Duodenal mucosa (tissue), 2 donors: ENCODE measurements around the gene MYO5B.

Source experiments
- H3K27ac ChIP-seq: one replicate; pipeline ENCODE4 v1.7.0; 2013; ENCODE audit warnings: low read depth, low read length
- H3K27me3 ChIP-seq, 2 donors: one replicate each; pipeline ENCODE4 v1.7.0; 2013; ENCODE audit warnings: low read length in 2 of 2, control low read depth in 1 of 2; ENCODE audit not compliant: insufficient read depth in 2 of 2, control insufficient read depth in 1 of 2
- H3K36me3 ChIP-seq, 2 donors: one replicate each; pipeline ENCODE4 v1.7.0; 2013; ENCODE audit warnings: low read length in 2 of 2, control low read depth in 1 of 2; ENCODE audit not compliant: insufficient read depth in 2 of 2, control insufficient read depth in 1 of 2
- H3K4me1 ChIP-seq, 2 donors: one replicate each; pipeline ENCODE4 v1.7.0; 2013; ENCODE audit warnings: low read length in 2 of 2, control low read depth in 1 of 2; ENCODE audit not compliant: insufficient read depth in 2 of 2, control insufficient read depth in 1 of 2
- H3K4me3 ChIP-seq, 2 donors: one replicate each; pipeline ENCODE4 v1.7.0; 2013; ENCODE audit warnings: low read length in 2 of 2, low read depth in 1 of 2
- H3K9ac ChIP-seq, 2 donors: one replicate each; pipeline ENCODE4 v1.7.0; 2013; ENCODE audit warnings: low read length in 2 of 2, low read depth in 1 of 2
- H3K9me3 ChIP-seq, 2 donors: one replicate each; pipeline ENCODE4 v1.7.0; 2013; ENCODE audit warnings: low read length in 2 of 2, control low read depth in 1 of 2; ENCODE audit not compliant: control insufficient read depth in 1 of 2

The MYO5B gene

GRCh38 chr18:49972535-49972934 is 222.4 kb downstream of the MYO5B start:
- no peak overlapping the region for H3K4me3 ChIP-seq
- H3K27me3 ChIP-seq = no peaks in the 10 kb centered on the region
- H3K9ac ChIP-seq = no peak overlapping the region
- H3K27ac ChIP-seq = no peak overlapping the region
- H3K36me3 ChIP-seq = peaks cover 11 to 36% of the 10 kb centered on the region in 2 donors
- peaks cover 5 to 11% of the 10 kb centered on the region in 2 donors for H3K4me1 ChIP-seq
- no peaks in the 10 kb centered on the region for H3K9me3 ChIP-seq

GRCh38 chr18:49971462-49971861 is 223.5 kb downstream of the MYO5B start:
- Histone ChIP-seq H3K36me3 (peaks cover 11 to 36% of the 10 kb centered on the region in 2 donors), H3K27me3 (no peaks in the 10 kb centered on the region), H3K4me3 (no peak overlapping the region), H3K4me1 (peaks cover 11 to 16% of the 10 kb centered on the region in 2 donors), H3K9me3 (no peaks in the 10 kb centered on the region), H3K27ac (no peak overlapping the region), H3K9ac (no peak overlapping the region)

GRCh38 chr18:49970319-49970718 is 224.6 kb downstream of the MYO5B start:
- Histone ChIP-seq H3K4me3 (no peak overlapping the region), H3K4me1 (peaks cover 23 to 27% of the 10 kb centered on the region in 2 donors), H3K36me3 (peaks cover 11 to 33% of the 10 kb centered on the region in 2 donors), H3K27me3 (no peaks in the 10 kb centered on the region), H3K27ac (no peak overlapping the region), H3K9ac (no peak overlapping the region), H3K9me3 (no peaks in the 10 kb centered on the region)

- H3K27ac ChIP-seq = no peak overlapping the region
- H3K9ac ChIP-seq = no peak overlapping the region
- peaks cover 5 to 22% of the 10 kb centered on the region in 2 donors for H3K36me3 ChIP-seq
- H3K9me3 ChIP-seq = no peaks in the 10 kb centered on the region
- H3K4me1 ChIP-seq = peaks cover 23 to 27% of the 10 kb centered on the region in 2 donors
- no peak overlapping the region for H3K4me3 ChIP-seq
- no peaks in the 10 kb centered on the region for H3K27me3 ChIP-seq
These were observed 226.2 kb downstream of the MYO5B start for GRCh38 chr18:49968644-49969309.

GRCh38 chr18:49967636-49968313 is 227.2 kb downstream of the MYO5B start:
- peaks cover 23 to 27% of the 10 kb centered on the region in 2 donors for H3K4me1 ChIP-seq
- H3K9me3 ChIP-seq = no peaks in the 10 kb centered on the region
- peak overlapping the region in 1 of 2 donors; percentile 27 for H3K4me3 ChIP-seq
- peak overlapping the region; percentile 16 for H3K27ac ChIP-seq
- peaks cover 3 to 12% of the 10 kb centered on the region in 2 donors for H3K36me3 ChIP-seq
- no peaks in the 10 kb centered on the region for H3K27me3 ChIP-seq
- peak overlapping the region in 1 of 2 donors; percentile 9 for H3K9ac ChIP-seq

GRCh38 chr18:49967171-49967570 is 227.8 kb downstream of the MYO5B start:
- Histone ChIP-seq H3K27ac (peak overlapping the region; percentile 35), H3K9ac (peak overlapping the region; percentile 39 to 48), H3K4me3 (peak overlapping the region in 1 of 2 donors; percentile 27)

GRCh38 chr18:49966090-49966489 is 228.9 kb downstream of the MYO5B start:
- Histone ChIP-seq H3K27me3 (no peaks in the 10 kb centered on the region), H3K4me1 (peaks cover 23 to 27% of the 10 kb centered on the region in 2 donors), H3K9me3 (no peaks in the 10 kb centered on the region), H3K27ac (peak overlapping the region; percentile 35), H3K9ac (peak overlapping the region in 1 of 2 donors; percentile 39), H3K36me3 (peaks cover 14 to 15% of the 10 kb centered on the region in 2 donors), H3K4me3 (no peak overlapping the region)

More at GRCh38 chr18:49967171-49967570, 227.8 kb downstream of the MYO5B start:
- H3K9me3 ChIP-seq = no peaks in the 10 kb centered on the region
- H3K4me1 ChIP-seq = peaks cover 23 to 27% of the 10 kb centered on the region in 2 donors
- peaks cover 5 to 10% of the 10 kb centered on the region in 2 donors for H3K36me3 ChIP-seq
- no peaks in the 10 kb centered on the region for H3K27me3 ChIP-seq

- Histone ChIP-seq H3K4me1 (peaks cover 22 to 23% of the 10 kb centered on the region in 2 donors), H3K4me3 (no peak overlapping the region), H3K27me3 (no peaks in the 10 kb centered on the region), H3K9me3 (no peaks in the 10 kb centered on the region), H3K9ac (no peak overlapping the region), H3K27ac (no peak overlapping the region), H3K36me3 (peaks cover 12 to 14% of the 10 kb centered on the region in 2 donors)
These were observed 231.7 kb downstream of the MYO5B start for GRCh38 chr18:49963217-49963616.

- Histone ChIP-seq H3K4me1 (peaks cover 9 to 10% of the 10 kb centered on the region in 2 donors), H3K9ac (no peak overlapping the region), H3K4me3 (no peak overlapping the region), H3K27ac (no peak overlapping the region), H3K27me3 (no peaks in the 10 kb centered on the region), H3K9me3 (no peaks in the 10 kb centered on the region), H3K36me3 (peaks cover 12 to 14% of the 10 kb centered on the region in 2 donors)
These were observed 233.7 kb downstream of the MYO5B start for GRCh38 chr18:49961271-49961670.

- Histone ChIP-seq H3K4me1 (peaks cover under 1 to 1% of the 10 kb centered on the region in 2 donors), H3K27me3 (no peaks in the 10 kb centered on the region), H3K27ac (no peak overlapping the region), H3K9ac (no peak overlapping the region), H3K4me3 (no peak overlapping the region), H3K9me3 (no peaks in the 10 kb centered on the region), H3K36me3 (peaks cover 16 to 17% of the 10 kb centered on the region in 2 donors)
These were observed 234.6 kb downstream of the MYO5B start for GRCh38 chr18:49960376-49960775.
